ENCODE results near the gene ABTB1.
A peak's percentile ranks its signal among the peaks of the same experiment; 100 is the strongest.

ABTB1 gene

GRCh38 chr3:127634653-127635052, 38.1 kb upstream of the ABTB1 start:
- Histone ChIP-seq H3K4me1 (ENCODE audit: control insufficient read depth, insufficient read depth, low read length) (peaks cover 3% of the 10 kb centered on the region; the same call in 1 of the 2 replicates), H3K36me3 (ENCODE audit: control insufficient read depth in 2 of 2, insufficient read depth in 1 of 2, low read length in 2 of 2) (no peaks in the 10 kb centered on the region), H3K4me3 (ENCODE audit: low read depth, low read length) (no peak overlapping the region), H3K27ac (ENCODE audit: extremely low read depth, low read depth, low read length) (no peak overlapping the region), H3K9me3 (ENCODE audit: control insufficient read depth, insufficient read depth, low read depth, low read length) (no peaks in the 10 kb centered on the region)
- TF ChIP-seq, protein P1, sequence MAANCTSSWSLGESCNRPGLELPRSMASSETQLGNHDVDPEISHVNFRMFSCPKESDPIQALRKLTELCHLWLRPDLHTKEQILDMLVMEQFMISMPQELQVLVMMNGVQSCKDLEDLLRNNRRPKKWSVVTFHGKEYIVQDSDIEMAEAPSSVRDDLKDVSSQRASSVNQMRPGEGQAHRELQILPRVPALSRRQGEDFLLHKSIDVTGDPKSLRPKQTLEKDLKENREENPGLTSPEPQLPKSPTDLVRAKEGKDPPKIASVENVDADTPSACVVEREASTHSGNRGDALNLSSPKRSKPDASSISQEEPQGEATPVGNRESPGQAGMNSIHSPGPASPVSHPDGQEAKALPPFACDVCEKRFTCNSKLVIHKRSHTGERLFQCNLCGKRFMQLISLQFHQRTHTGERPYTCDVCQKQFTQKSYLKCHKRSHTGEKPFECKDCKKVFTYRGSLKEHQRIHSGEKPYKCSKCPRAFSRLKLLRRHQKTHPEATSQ (tag by site-specific recombination; IDR thresholded peaks at IDR 0.05), result no peak
- TF ChIP-seq, protein P2, sequence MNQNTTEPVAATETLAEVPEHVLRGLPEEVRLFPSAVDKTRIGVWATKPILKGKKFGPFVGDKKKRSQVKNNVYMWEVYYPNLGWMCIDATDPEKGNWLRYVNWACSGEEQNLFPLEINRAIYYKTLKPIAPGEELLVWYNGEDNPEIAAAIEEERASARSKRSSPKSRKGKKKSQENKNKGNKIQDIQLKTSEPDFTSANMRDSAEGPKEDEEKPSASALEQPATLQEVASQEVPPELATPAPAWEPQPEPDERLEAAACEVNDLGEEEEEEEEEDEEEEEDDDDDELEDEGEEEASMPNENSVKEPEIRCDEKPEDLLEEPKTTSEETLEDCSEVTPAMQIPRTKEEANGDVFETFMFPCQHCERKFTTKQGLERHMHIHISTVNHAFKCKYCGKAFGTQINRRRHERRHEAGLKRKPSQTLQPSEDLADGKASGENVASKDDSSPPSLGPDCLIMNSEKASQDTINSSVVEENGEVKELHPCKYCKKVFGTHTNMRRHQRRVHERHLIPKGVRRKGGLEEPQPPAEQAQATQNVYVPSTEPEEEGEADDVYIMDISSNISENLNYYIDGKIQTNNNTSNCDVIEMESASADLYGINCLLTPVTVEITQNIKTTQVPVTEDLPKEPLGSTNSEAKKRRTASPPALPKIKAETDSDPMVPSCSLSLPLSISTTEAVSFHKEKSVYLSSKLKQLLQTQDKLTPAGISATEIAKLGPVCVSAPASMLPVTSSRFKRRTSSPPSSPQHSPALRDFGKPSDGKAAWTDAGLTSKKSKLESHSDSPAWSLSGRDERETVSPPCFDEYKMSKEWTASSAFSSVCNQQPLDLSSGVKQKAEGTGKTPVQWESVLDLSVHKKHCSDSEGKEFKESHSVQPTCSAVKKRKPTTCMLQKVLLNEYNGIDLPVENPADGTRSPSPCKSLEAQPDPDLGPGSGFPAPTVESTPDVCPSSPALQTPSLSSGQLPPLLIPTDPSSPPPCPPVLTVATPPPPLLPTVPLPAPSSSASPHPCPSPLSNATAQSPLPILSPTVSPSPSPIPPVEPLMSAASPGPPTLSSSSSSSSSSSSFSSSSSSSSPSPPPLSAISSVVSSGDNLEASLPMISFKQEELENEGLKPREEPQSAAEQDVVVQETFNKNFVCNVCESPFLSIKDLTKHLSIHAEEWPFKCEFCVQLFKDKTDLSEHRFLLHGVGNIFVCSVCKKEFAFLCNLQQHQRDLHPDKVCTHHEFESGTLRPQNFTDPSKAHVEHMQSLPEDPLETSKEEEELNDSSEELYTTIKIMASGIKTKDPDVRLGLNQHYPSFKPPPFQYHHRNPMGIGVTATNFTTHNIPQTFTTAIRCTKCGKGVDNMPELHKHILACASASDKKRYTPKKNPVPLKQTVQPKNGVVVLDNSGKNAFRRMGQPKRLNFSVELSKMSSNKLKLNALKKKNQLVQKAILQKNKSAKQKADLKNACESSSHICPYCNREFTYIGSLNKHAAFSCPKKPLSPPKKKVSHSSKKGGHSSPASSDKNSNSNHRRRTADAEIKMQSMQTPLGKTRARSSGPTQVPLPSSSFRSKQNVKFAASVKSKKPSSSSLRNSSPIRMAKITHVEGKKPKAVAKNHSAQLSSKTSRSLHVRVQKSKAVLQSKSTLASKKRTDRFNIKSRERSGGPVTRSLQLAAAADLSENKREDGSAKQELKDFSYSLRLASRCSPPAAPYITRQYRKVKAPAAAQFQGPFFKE (tag by site-specific recombination; IDR thresholded peaks at IDR 0.05; ENCODE audit: borderline replicate concordance), result no peak
- TF ChIP-seq, protein P3, sequence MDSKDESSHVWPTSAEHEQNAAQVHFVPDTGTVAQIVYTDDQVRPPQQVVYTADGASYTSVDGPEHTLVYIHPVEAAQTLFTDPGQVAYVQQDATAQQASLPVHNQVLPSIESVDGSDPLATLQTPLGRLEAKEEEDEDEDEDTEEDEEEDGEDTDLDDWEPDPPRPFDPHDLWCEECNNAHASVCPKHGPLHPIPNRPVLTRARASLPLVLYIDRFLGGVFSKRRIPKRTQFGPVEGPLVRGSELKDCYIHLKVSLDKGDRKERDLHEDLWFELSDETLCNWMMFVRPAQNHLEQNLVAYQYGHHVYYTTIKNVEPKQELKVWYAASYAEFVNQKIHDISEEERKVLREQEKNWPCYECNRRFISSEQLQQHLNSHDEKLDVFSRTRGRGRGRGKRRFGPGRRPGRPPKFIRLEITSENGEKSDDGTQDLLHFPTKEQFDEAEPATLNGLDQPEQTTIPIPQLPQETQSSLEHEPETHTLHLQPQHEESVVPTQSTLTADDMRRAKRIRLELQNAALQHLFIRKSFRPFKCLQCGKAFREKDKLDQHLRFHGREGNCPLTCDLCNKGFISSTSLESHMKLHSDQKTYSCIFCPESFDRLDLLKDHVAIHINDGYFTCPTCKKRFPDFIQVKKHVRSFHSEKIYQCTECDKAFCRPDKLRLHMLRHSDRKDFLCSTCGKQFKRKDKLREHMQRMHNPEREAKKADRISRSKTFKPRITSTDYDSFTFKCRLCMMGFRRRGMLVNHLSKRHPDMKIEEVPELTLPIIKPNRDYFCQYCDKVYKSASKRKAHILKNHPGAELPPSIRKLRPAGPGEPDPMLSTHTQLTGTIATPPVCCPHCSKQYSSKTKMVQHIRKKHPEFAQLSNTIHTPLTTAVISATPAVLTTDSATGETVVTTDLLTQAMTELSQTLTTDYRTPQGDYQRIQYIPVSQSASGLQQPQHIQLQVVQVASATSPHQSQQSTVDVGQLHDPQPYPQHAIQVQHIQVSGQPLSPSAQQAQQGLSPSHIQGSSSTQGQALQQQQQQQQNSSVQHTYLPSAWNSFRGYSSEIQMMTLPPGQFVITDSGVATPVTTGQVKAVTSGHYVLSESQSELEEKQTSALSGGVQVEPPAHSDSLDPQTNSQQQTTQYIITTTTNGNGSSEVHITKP (tag by site-specific recombination; IDR thresholded peaks at IDR 0.05), result peak; percentile 75
- ChIA-PET POLR2A (no interaction called here), CTCF (interaction anchor here (0.7 to 2.0 kb wide), 2 partner anchors 18 to 61 kb away, joined by 3 to 4 read pairs; no protein-coding TSS in a partner anchor)

DNA sequence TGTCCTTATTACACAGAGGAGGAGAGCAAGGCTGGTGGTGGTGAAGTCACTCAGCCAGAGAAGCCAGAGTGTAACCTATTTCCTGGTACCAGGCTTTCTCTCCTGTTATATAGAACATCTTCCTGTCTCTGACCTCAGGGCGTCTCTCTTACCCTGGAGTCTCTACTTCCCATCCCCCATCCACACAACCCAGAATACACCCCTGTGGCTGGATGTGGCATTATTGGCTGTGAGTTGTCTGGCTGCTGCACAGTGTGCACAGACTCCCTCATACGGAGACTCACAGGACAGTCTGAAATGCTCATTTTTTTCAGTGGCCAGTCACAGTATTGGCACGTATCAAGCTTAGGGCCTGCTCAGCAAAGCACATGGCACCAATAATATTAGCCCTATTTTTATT, 35.2 kb upstream of the ABTB1 start:
- TF ChIP-seq, protein P4, sequence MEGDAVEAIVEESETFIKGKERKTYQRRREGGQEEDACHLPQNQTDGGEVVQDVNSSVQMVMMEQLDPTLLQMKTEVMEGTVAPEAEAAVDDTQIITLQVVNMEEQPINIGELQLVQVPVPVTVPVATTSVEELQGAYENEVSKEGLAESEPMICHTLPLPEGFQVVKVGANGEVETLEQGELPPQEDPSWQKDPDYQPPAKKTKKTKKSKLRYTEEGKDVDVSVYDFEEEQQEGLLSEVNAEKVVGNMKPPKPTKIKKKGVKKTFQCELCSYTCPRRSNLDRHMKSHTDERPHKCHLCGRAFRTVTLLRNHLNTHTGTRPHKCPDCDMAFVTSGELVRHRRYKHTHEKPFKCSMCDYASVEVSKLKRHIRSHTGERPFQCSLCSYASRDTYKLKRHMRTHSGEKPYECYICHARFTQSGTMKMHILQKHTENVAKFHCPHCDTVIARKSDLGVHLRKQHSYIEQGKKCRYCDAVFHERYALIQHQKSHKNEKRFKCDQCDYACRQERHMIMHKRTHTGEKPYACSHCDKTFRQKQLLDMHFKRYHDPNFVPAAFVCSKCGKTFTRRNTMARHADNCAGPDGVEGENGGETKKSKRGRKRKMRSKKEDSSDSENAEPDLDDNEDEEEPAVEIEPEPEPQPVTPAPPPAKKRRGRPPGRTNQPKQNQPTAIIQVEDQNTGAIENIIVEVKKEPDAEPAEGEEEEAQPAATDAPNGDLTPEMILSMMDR (tag by site-specific recombination; IDR thresholded peaks at IDR 0.05), result peak; percentile 56
- no peak for TF ChIP-seq PRDM1 (tag by site-specific recombination; IDR thresholded peaks at IDR 0.05)
- TF ChIP-seq ZNF664 (tag by site-specific recombination; IDR thresholded peaks at IDR 0.05), result no peak
- no peaks in the 10 kb centered on the region for H3K9me3 ChIP-seq (ENCODE audit: control insufficient read depth, insufficient read depth, low read depth, low read length)
- H3K36me3 ChIP-seq (ENCODE audit: control insufficient read depth in 2 of 2, insufficient read depth in 1 of 2, low read length in 2 of 2), result peaks cover 0 to 4% of the 10 kb centered on the region in 2 experiments; a peak in 2 of 3 replicates
- no peak overlapping the region for H3K4me3 ChIP-seq (ENCODE audit: low read depth, low read length)
- CTCF ChIA-PET, result interaction anchor here (0.6 to 1.0 kb wide), 3 partner anchors 62 to 936 kb away, joined by 3 to 5 read pairs (median 5); no protein-coding TSS in a partner anchor
- no peak overlapping the region for H3K27ac ChIP-seq (ENCODE audit: extremely low read depth, low read depth, low read length)
- POLR2A ChIA-PET, result no interaction called here
- 0 out of 2 replicates have a peak, but pooled peaks cover 3% of the 10 kb centered on the region for H3K4me1 ChIP-seq (ENCODE audit: control insufficient read depth, insufficient read depth, low read length)

- Histone ChIP-seq H3K27ac (ENCODE audit: extremely low read depth, low read depth, low read length) (no peak overlapping the region), H3K4me1 (ENCODE audit: control insufficient read depth, insufficient read depth, low read length) (0 out of 2 replicates have a peak, but pooled peaks cover 3% of the 10 kb centered on the region), H3K36me3 (ENCODE audit: control insufficient read depth in 2 of 2, insufficient read depth in 1 of 2, low read length in 2 of 2) (peaks cover 0 to 4% of the 10 kb centered on the region in 2 experiments; a peak in 2 of 3 replicates), H3K4me3 (ENCODE audit: low read depth, low read length) (no peak overlapping the region), H3K9me3 (ENCODE audit: control insufficient read depth, insufficient read depth, low read depth, low read length) (no peaks in the 10 kb centered on the region)
- ChIA-PET CTCF (interaction anchor here (0.6 to 1.0 kb wide), 2 partner anchors 63 to 326 kb away, joined by 5 read pairs; no protein-coding TSS in a partner anchor), POLR2A (no interaction called here)
- TF ChIP-seq ZBTB1 (tag by site-specific recombination; IDR thresholded peaks at IDR 0.05) (no peak), WT1 (tag by site-specific recombination; IDR thresholded peaks at IDR 0.05) (no peak), ZNF324 (tag by site-specific recombination; IDR thresholded peaks at IDR 0.05) (no peak), ZNF510 (tag by site-specific recombination; IDR thresholded peaks at IDR 0.05; ENCODE audit: insufficient replicate concordance) (no peak), ZNF707 (tag by site-specific recombination; IDR thresholded peaks at IDR 0.05) (no peak), ZNF830 (tag by site-specific recombination; IDR thresholded peaks at IDR 0.05; ENCODE audit: low read depth) (no peak), HOXC10 (CRISPR knock-in tag; IDR thresholded peaks at IDR 0.05) (no peak), ZBTB17 (tag by site-specific recombination; IDR thresholded peaks at IDR 0.05) (no peak)
Observed at GRCh38 chr3:127637971-127638370, 34.8 kb upstream of the ABTB1 start.

All from HEK293 (cell line).